ENCODE data around the gene EHMT2.

Gene EHMT2

DNA sequence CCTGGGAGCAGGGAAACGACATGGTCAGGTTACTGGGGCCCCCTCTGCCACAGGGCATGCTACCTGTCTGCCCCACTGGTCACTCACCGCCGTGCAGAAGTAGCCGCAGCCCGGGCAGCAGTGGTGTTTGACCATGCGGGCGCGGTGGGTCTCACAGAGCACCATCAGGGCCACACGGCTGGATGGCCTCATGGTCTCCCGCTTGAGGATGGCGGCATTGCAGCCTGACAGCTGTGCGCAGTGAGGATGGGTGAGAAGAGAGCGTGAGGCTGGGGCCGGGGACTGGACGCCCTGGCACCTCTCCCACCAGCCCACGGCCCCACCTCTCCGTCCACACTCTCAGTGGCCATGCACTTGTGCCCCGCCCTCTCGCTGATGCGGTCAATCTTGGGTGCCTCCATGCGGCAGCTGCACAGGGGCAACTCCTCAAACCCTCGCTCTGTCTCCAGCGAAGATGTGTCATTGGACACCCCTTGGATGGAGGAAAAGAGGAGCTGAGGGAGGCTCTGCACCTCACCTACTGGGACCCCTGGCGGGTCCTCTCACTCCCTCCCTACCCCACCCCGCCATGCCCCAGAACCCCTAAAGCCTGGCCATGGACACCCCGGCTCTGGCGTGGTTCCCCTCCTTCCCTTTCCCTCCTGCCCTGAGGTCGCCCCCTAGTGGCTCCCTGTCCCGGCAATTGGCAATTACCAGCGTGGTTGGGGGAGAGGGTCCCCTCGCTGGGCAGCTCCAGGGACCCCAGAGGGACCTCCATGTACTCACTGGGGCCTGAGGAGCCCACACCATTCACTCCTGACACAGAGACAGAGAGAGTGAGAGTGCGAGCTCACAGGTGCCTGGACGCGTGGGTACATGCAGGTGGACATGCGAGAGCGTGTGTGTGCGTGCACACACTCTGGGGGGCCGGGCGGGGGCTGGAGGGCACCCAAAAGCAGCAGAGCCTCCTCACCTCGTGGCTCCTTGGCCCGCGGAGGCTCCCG, 8.9 kb downstream of the EHMT2 start:
- no peak for DNase-seq (ENCODE audit: low spot score)

DNA sequence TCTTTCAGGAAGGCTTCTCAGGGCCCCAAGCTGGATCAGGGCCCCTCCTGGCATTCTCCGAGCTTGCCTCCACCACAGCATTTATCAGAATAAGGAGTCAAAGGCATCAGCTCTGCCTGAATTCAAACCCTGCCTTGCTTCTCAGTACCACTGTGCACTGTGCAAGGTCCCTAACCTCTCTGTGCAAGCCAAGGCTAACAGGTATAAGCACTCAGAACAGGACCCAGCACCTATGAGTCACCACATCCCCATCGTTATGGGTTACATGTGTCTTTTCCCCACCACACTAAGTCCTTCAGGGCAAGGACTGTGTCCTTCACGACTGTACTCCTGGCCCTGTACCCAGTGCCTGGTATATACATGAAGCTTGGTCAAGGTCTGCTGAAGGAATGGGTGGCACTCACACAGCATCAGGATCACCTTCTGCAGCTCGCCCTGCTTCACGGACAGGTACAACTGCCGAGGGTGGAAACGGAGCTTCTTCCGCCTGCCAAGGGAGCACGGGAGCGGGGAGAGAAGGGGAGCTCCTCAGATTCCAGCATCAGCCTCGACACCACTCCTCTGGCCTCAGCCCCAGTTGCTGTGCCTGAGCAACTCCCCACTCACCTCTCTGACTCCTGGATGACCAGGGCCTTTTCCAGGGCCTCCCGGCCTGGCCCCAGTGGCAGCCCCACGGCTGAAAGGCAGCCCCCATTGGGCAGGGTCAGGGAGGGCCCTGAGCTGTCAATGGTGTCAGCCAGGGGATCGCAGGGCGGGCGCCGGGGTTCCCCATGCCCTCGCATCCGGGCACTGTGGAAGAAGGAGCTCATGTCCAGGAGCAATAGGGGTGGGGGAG, 10.1 kb downstream of the EHMT2 start:
- DNase-seq (ENCODE audit: low spot score), result no peak

DNA sequence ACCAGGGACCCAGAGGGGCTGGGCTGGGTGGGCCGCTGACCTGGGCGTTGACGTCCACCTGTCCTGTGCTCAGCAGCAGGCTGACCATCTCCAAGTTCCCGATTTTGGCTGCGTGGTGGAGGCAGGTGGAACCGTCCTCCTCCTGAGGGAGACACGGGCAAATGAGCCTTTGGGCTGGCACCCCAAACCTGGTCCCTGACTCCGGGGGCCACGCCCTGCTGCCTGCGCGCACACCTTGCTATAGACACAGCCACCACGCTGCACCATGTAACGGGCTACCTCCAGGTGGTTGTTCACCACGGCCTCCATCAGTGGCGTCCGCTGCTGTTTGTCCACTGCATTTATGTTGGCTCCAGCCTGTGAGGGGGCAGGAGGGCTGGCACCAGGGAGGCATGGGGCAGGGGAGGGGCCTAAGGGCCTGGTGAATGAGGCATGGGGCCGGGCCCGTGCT, 10.9 kb downstream of the EHMT2 start:
- no peak for DNase-seq (ENCODE audit: low spot score)

DNA sequence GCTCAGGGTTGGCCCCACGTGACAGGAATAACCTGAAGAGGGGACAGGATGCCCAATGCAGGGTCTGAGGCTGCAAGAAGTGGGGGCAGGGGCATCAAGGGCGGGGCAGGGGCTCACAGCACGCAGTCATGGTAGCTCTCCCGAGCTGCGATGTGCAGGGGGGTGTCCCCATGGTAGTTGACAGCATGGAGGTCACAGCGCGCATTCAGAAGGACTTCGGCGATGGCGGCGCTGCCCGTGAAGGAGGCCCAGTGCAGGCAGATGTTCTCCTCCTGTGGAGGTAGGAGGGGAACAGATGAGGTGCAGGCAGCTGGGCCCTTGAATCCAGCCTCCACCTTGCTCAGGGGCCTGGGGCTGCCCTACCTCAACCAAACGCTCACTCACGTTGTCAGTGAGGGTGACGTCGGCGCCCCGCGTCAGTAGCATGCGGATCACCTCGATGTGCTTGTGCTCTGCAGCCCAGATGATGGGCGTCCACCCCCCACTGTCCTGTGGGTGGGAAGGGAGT, 12.9 kb downstream of the EHMT2 start:
- no peak for DNase-seq (ENCODE audit: low spot score)

DNA sequence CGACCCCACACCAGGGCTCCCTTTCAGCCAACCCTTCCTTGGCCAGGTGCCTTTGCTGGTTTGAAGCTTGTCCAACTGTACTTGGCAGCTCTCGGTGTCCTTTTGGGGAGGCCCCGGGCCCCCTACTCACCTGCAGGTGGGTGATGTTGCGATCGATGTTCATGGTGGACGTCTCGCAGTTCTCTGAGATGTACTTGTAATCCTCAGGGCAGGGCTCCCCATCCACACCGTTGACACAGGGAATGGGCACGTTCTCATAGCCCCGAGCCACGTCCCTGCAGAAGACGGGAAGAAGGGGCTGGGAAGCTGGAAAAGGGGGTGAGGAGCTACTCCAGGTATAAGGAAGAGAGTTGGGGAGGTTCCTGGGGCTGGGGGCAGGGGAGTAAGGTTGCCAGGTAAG, 13.8 kb downstream of the EHMT2 start:
- DNase-seq (ENCODE audit: low spot score), result no peak

DNA sequence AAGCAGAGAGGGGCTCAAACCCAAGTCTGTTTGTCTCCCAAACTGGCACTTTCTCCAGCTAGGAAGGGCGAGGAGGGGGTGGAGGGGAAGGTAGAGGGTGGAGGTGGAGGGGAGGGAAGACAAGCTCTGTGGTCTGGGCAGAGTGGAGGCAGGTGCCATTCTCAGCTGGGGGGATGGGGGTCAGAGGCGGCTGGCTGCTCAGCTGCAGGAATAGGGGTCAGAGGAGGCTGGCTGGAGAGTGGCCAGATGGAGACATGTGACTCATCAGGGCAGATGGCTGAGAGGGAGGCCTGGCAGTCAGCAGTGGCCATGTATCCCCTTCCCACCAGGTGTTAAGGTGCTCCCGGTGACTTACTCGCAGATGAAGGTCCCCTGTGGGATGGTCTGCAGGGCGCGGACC, 15.2 kb downstream of the EHMT2 start:
- DNase-seq (ENCODE audit: low spot score), result no peak

DNA sequence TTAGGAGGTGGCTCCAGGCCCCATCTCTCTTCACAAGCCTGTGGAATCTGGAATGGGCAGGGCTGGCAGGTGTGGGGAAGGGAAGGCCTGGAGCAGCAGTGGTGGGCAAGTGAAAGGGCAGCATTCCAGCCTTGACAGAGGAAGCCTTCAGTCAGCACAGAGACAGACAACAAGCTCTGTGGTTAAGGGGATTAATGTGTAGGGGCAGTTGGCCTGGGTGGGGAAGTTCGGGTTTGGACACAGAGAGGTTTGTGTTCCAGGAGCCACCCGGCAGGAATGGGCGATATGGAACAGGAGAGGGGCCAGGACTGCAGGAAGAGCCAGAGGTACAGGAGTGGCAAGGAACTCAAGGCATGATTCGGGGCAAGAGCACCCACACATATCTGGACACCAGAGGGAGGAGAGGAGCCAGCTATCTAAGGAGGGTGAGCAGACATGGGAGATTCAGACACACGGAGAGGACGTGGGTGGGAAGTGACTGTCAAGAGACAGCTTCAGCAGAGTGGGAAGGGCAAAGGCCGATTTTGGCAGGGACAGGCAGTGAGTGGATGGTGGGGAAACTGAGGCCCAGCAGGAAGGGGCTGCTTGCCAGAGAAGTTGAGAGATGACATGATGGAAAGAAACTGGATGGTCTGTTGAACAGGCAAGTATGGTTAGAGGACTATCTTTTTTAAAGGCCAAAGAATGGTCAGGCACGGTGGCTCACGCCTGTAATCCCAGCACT, 16.2 kb downstream of the EHMT2 start:
- no peak for DNase-seq (ENCODE audit: low spot score)

DNA sequence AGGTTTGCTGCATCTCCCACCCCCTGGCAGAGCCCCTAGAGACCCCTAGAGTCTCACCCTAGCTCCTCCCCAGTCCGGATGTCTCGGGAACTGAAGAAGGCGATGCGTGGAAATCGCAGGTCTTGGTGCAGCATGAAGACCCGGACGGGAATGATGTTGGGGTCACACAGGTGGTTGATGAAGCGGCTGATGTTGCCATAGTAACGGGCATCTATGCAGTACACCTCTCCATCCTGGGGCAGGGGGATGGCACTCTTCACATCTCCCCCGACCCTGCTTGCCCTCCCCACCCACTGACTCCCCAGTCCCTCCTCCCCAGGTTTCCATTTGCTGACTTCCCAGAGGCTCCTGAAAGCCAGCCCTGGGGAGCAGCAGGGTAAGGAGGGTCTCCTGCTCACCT, 16.9 kb downstream of the EHMT2 start:
- DNase-seq (ENCODE audit: low spot score), result no peak

DNA sequence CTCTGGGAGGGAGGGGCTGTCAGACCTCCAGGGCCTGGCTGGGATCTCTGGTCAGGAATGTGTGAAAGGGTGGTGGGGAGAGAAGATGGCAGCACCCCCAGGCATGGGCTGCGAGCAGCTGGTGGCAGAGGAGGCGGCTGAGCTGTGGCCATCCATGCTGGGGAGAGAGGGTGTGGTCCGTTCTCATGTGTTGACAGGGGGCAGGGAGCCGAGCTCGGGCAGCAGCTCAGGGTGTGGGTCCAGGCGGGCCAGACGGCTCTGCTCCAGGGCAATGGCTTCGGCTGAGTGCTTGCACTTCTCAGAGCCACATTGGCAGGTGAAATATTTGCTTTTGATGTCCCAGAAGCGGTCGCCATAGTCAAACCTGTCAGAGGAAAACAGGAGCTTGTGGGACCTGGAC, 17.6 kb downstream of the EHMT2 start:
- DNase-seq (ENCODE audit: low spot score), result no peak

DNA sequence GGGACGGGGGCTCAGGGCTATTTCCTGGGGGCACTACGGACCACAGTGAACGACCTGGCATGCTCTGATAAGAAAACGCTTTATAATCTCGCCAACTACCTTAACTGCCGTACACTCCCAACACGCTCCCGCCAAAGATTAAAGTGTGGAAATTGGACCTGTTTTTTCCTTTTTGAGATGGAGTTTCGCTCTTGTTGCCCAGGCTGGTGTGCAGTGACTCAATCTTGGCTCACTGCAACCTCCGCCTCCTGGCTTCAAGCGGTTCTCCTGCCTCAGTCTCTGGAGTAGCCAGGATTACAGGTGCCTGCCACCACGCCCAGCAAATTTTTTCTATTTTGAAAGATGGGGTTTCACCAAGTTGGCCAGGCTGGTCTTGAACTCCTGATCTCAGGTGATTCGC, 18.4 kb downstream of the EHMT2 start:
- no peak for DNase-seq (ENCODE audit: low spot score)

DNA sequence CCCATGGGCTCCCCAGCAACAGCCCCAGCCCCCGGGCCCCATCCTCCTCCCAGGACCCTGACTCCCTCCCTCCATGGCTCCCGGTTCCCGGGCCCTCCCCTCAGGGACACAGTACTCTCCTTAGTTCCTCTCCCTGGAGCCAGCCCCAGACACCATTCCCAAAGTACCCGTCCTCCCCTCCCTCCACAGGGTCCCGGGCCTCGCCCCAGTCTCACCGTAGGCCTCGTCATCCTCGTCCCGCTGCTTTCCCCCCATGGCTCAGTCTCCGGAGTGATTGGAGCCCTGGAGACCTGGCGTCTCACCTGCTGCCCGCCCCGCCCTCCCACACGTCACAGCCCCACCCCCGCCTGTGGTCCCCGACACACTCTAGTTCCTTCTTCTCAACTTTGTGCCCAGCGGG, 18.8 kb downstream of the EHMT2 start, which contains the start of gene SLC44A4:
Gene SLC44A4, minus strand, starts transcription at position 272 of the 400 bp plus-strand sequence. Its CDS starts 17 bp downstream, at position 255.
- DNase-seq (ENCODE audit: low spot score), result no peak

DNA sequence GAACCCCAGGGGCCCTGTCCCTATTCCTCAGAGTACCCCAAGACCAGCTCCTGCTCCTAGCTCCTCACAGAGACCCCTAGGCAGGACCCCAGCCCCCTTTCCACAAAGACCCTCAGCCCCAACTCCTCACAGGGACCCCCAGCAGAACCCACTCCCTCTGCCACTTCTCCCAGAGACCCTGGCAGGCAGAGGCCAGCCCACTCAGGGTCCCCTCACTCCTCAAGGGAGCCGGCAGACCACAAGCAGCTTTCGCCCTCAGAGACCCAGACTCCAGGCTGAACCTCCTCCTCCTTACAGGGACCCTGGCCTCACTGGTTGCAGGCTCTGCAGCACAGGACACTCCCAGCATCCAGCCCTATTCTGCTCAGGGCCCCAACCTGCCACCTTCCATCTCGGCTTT, 19.3 kb downstream of the EHMT2 start:
- no peak for DNase-seq (ENCODE audit: low spot score)

DNA sequence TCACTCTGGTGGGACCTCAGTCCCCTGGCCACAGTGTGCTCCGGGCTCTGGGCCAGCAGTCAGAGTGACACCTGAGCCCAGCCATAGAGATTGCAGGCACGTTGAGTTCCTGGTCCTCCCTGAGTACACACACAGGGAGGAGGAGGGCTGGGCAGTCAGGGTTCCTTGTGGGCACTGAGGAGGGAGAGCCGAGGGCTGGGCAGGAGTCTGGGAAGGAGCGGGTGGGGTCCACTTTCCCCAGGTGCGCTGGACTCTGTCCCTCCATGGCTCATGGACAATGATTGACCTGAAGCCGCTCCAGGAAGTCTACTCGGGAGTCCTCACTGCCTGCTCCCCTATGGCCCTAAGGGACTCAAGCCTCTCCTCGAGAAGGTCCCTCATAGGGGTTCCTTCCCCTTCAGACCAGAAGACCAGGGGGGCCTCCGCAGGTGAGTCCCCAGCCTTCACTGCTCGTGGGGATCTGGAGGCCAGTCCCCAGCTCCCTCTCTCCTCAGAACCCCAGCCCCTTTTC, 19.8 kb downstream of the EHMT2 start:
- no peak for DNase-seq (ENCODE audit: low spot score)

DNA sequence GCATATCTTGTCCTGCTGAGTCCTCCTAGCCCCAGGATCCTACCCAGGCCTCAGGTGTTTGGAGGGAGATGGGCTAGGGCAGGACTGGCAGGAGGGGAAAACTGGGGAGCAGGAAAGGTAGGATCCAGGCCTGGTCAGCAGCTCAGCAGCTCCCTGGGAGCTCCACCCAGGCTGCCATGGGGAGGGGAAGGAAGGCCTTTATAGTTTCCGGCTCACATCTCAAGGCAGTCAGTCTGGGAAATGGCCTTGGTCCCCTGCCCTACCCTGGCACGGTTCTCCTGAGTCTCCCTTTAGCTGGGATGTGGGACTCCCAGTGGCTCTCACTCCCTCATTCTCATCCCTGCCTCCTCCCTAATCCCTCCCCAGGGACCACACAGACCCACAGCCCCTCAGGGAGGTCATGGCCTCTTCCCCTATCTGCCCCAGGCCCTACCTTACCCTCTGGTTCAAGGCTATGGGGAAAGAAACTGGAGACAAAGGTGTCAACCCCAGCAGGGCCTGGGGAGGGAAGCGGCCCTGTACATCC, 20.3 kb downstream of the EHMT2 start:
- no peak for DNase-seq (ENCODE audit: low spot score)

DNA sequence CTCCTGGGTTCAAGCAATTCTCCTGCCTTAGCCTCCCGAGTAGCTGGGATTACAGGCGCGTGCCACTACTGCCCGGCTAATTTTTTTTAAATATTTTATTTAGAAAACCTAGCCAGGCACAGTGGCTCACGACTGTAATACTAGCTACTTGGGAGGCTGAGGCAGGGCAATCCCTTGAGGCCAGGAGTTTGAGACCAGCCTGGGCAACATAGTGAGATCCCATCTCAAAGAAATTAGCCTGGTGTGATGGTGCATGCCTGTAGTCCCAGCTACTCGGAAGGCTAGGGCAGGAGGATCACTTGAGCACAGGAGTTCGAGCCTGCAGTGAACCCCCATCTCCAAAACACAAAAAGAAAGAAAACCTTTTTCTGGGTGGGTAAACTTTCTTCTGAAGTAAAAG, 21.1 kb downstream of the EHMT2 start:
- no peak for DNase-seq (ENCODE audit: low spot score)

DNA sequence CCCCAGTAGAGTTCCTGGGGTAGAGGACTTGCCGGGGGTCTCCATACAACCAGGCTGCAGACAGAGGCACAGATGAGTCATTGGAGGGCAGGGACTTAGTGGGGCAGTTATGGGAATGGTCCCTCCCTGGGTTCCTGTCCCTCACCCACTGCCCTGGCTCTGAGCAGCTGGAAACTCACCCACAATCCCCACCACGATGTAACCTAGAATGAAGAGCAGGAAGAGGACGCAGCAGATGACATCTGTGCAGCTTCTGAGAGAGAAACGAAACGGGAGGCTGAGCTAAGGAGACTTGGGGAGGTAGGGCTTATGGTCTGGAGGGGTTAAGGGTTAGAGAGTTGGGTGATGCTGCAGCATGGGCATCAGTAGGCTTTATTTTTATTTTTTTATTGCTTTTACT, 21.6 kb downstream of the EHMT2 start:
- DNase-seq (ENCODE audit: low spot score), result no peak

DNA sequence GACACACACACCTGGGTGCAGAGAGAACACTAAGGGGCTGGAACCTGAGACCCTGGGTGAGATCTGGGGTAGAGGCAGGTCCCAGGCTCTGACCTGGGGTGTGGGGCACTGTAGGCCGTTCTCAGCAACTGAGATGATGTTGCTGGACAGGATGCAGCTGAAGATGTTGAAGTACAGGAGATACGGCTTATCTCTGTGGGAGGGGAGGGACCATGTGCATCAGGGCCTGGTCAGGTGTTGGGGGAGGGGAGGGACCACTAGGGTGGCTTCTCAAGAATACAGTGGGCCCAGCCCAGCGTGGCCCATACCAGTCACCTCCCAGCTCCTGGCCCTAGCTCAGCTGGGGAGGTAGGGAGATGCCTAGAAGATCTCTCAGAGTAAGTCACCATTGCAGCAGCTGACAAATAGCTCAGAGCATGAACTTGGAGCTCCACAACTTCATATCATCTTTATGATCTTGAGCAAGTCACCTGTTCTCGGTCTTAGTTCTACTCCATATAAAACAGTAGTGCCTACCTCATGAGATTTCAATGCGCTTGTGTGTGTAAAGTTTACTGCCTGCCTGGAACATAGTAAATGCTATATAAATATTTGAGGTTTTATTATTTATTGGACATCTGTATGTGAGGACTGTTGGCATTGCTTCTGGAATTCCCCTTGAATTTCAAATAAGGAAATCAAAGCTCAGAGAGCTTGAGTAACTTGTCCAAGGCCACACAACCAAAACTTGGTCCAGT, 22.5 kb downstream of the EHMT2 start:
- no peak for DNase-seq (ENCODE audit: low spot score)

DNA sequence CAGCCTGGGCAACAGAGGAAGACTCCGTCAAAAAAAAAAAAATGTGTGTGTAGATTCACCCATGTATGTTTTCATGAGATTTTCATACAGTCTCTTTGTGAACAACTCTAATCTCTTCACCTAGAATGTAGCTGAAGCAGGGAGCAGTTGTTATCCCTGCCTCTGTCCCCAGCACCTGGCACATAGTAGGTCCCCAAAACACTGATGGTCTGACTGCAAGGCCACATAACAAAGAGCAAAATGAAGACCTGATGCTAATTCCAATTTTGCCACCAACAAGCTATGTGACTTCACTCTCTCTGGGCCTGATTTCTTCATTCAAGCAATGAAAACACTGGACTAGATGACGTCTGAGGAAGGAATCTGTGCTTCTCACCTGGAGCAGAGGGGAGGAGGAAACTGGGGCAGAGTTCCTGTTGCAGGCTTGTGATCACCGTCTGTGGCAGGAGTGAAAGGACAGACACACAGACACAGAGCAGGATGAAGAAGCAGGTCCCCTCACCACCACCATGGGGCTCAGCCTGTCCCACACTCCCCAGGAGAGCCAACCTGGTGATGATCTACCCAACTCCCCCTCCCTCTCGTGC, 23.3 kb downstream of the EHMT2 start:
- DNase-seq (ENCODE audit: low spot score), result no peak

DNA sequence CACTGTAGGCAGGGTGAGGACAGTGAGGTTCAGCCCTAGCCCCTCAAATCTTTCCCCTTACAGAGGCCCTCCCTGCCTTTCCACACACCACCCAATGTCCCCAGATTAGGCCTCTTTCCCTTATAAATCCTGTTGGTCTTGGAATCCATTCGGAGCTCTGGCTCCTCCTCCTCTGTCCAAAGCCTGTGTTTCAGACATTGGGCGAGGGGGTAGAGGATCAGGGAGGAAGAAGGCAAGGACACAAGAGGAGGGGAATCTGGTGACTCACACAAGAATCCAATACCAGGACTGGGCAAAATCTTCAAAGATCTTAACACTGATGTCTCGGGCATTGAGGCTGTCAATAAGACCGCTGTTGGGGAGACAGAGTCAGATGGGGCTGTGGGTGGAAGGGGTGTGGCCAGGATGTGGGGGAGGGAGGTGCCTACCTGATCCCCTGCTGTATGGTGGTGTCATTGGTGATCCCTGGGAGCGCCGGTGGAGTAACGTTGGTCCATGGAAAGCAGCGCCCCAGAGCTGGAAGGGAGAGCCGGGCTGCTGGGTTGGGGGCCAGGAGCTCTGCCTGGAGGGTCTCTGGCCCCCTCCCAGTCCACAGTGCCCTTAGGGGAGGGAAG, 26.3 kb downstream of the EHMT2 start:
- DNase-seq (ENCODE audit: low spot score), result no peak

DNA sequence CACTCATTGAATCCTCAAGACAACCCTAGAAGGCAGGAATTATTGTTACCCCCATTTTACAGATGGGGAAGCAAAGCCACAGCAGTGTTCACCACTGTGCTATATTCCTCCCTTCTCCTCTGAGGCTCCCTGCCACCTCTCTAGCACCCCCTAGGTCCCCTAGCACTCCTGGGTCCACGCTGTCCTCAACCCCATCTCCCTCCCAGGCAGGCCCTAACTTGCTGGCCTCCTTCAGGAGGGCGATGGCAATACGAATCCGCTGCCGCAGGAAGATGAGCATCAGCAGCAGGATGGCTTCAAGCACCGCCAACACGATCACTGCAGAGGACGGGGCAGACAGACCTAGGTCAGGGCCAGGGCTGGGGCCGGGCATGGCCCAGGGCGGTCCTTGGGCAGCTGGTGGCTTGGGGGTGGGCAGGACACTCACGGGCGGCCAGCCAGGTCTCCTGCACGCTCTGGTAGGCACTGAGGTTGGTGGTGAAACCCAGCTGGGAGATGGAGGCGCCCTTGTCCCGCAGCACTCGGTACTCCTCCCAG, 27.0 kb downstream of the EHMT2 start:
- DNase-seq (ENCODE audit: low spot score), result no peak
